C4-2B (cell line): Measurements from ENCODE around the gene PUDP.

ENCODE experiments used
- ZFX ChIP-seq: fragments of 450-650 bp; IDR thresholded peaks from 2 replicates; pipeline ENCODE4 v1.6.1; 2017
- TF ChIP-seq, protein P1 (sequence below): fragments of 450-650 bp; conservative IDR thresholded peaks from 2 replicates; pipeline ENCODE4 v1.5.1; 2017; ENCODE audit warnings: mild to moderate bottlenecking

DNA sequence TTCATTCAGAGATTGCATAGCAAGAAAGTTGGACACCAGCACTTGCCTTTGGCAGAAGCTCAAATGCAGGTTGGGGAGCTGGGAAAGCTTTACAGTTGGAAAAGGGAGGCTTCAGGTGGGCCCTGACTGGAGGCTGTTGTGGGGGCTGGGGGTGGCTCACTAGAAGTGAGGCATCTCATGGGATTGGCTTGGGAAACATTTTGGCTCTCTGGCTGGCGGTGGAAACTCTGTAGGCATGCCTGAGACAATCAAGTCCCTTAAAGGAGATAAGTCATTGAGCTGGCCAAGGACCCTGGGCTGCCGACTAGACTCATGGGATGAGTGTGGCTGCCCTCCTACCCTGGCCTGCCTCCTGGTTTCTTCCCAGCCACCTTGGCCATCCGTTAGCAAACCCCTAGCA lies 31.9 kb downstream of the PUDP start:
- TF ChIP-seq, protein P1, sequence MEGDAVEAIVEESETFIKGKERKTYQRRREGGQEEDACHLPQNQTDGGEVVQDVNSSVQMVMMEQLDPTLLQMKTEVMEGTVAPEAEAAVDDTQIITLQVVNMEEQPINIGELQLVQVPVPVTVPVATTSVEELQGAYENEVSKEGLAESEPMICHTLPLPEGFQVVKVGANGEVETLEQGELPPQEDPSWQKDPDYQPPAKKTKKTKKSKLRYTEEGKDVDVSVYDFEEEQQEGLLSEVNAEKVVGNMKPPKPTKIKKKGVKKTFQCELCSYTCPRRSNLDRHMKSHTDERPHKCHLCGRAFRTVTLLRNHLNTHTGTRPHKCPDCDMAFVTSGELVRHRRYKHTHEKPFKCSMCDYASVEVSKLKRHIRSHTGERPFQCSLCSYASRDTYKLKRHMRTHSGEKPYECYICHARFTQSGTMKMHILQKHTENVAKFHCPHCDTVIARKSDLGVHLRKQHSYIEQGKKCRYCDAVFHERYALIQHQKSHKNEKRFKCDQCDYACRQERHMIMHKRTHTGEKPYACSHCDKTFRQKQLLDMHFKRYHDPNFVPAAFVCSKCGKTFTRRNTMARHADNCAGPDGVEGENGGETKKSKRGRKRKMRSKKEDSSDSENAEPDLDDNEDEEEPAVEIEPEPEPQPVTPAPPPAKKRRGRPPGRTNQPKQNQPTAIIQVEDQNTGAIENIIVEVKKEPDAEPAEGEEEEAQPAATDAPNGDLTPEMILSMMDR, result no peak
- no peak for TF ChIP-seq ZFX
